ENCODE measurements around the gene ALDH1A1.

The ALDH1A1 gene

GRCh38 chr9:72979405-72980100 is 26.7 kb upstream of the ALDH1A1 start:
- TF ChIP-seq ZFX (IDR thresholded peaks at IDR 0.05) (no peak), CTCF (conservative IDR thresholded peaks at IDR 0.05) (no peak)
- no peak overlapping the region for H3K27ac ChIP-seq

GRCh38 chr9:72978744-72979143 is 25.9 kb upstream of the ALDH1A1 start:
- TF ChIP-seq CTCF (conservative IDR thresholded peaks at IDR 0.05), result no peak
- no peak for TF ChIP-seq ZFX (IDR thresholded peaks at IDR 0.05)
- H3K27ac ChIP-seq, result no peak overlapping the region

- no peak overlapping the region for H3K27ac ChIP-seq
- TF ChIP-seq CTCF (conservative IDR thresholded peaks at IDR 0.05) (no peak), ZFX (IDR thresholded peaks at IDR 0.05) (no peak)
Measured at GRCh38 chr9:72977670-72978069, 24.8 kb upstream of the ALDH1A1 start.

- H3K27ac ChIP-seq, result no peak overlapping the region
- no peak for TF ChIP-seq ZFX (IDR thresholded peaks at IDR 0.05)
- TF ChIP-seq CTCF (conservative IDR thresholded peaks at IDR 0.05), result no peak
Measured at GRCh38 chr9:72974501-72974900, 21.6 kb upstream of the ALDH1A1 start.

GRCh38 chr9:72972636-72973035 is 19.8 kb upstream of the ALDH1A1 start:
- no peak overlapping the region for H3K27ac ChIP-seq
- no peak for TF ChIP-seq CTCF (conservative IDR thresholded peaks at IDR 0.05)
- TF ChIP-seq ZFX (IDR thresholded peaks at IDR 0.05), result no peak

- H3K27ac ChIP-seq, result no peak overlapping the region
- TF ChIP-seq ZFX (IDR thresholded peaks at IDR 0.05) (no peak), CTCF (conservative IDR thresholded peaks at IDR 0.05) (no peak)
Measured at GRCh38 chr9:72971411-72971810, 18.6 kb upstream of the ALDH1A1 start.

- no peak for TF ChIP-seq ZFX (IDR thresholded peaks at IDR 0.05)
- TF ChIP-seq CTCF (conservative IDR thresholded peaks at IDR 0.05), result no peak
Measured at GRCh38 chr9:72960446-72960845, 7.6 kb upstream of the ALDH1A1 start.

More at GRCh38 chr9:72960446-72960845, 7.6 kb upstream of the ALDH1A1 start:
- H3K27ac ChIP-seq, result no peak overlapping the region

Measured in C4-2B (cell line).